Upper lobe of left lung (tissue), 6 donors: ENCODE results near the gene RERE. TPM values are rescaled to one million over a fixed set of nuclear protein-coding genes. Genes with fewer than 3 reads are reported as not detected.
A peak's percentile ranks its signal among the peaks of the same experiment; 100 is the strongest.

ENCODE experiments used
- ATAC-seq, 2 donors: fragments of 200-7000 bp; cut with Tn5 transposase; one replicate each; pipeline ENCODE4 v1.9.1; 2022; ENCODE audit warnings: mild to moderate bottlenecking in 2 of 2, moderate library complexity in 2 of 2; ENCODE audit not compliant: low FRiP score in 2 of 2
- DNase-seq, 2 donors: peaks; one replicate each; pipeline ENCODE4 v3.0.0-alpha.2; 2019 to 2020
- H3K27ac ChIP-seq, 4 donors: fragments of 200-600 bp; sonication (generic); one replicate each; pipeline ENCODE4 v1.5.1; 2016 to 2019
- H3K27me3 ChIP-seq, 4 donors: fragments of 200-600 bp; sonication (generic); one replicate each; pipeline ENCODE4 v1.5.1; 2017 to 2019
- H3K36me3 ChIP-seq, 4 donors: fragments of 200-600 bp; sonication (generic); one replicate each; pipeline ENCODE4 v1.5.1; 2016 to 2019
- H3K4me1 ChIP-seq, 4 donors: fragments of 200-600 bp; sonication (generic); one replicate each; pipeline ENCODE4 v1.5.1; 2018 to 2019
- H3K4me3 ChIP-seq, 4 donors: fragments of 200-600 bp; sonication (generic); one replicate each; pipeline ENCODE4 v1.5.1; 2017 to 2019; ENCODE audit warnings: mild to moderate bottlenecking in 2 of 4, moderate library complexity in 1 of 4
- H3K9me3 ChIP-seq, 4 donors: fragments of 200-600 bp; sonication (generic); one replicate each; pipeline ENCODE4 v1.5.1; 2018 to 2019
- CTCF ChIP-seq, 6 experiments: fragments of 450-650 bp in 4 of 6; fragments of 200-600 bp in 2 of 6; sonication (generic) in 2 of 6; IDR thresholded peaks; one replicate each; pipeline ENCODE4 v1.5.1; 2016 to 2019; ENCODE audit warnings: antibody characterized with exemption in 6 of 6
- EP300 ChIP-seq, 4 donors: sonication (generic); formaldehyde crosslinking; IDR thresholded peaks; one replicate each; pipeline ENCODE4 v1.5.1; 2017; ENCODE audit warnings: antibody characterized with exemption in 4 of 4, control low read depth in 2 of 4
- POLR2A ChIP-seq, 4 donors: fragments of 450-650 bp; IDR thresholded peaks; one replicate each; pipeline ENCODE4 v1.5.1; 2016 to 2017; ENCODE audit warnings: antibody characterized with exemption in 4 of 4, mild to moderate bottlenecking in 2 of 4
- POLR2AphosphoS5 ChIP-seq, 2 donors: sonication (generic); formaldehyde crosslinking; IDR thresholded peaks; one replicate each; pipeline ENCODE4 v1.5.1; 2017; ENCODE audit warnings: antibody characterized with exemption in 2 of 2
- WGBS, 2 donors: methylation state at CpG; one replicate each; pipeline ENCODE4 v1.1.5; 2017 to 2018; 5-methylcytosine and 5-hydroxymethylcytosine counted together
- total RNA-seq, 6 donors: library from RNA; depleted of rRNA in 4 of 6; stranded (reverse); fragments of >200 nt in 4 of 6; gene quantifications; one replicate each; pipeline versions ENCODE4 v1.1.0 to v1.2.1, GENCODE V29; 2016 to 2021
- donor health status: DM: no; HTN: no; CAD: no; lungs with moderate emphysema.
- donor health status: DM: no; HTN: yes; CAD: no; lungs with severe emphysema.

RERE gene
- total RNA-seq, 6 donors from 2014 or later, result 75.5 to 222 (median 104) TPM

DNA sequence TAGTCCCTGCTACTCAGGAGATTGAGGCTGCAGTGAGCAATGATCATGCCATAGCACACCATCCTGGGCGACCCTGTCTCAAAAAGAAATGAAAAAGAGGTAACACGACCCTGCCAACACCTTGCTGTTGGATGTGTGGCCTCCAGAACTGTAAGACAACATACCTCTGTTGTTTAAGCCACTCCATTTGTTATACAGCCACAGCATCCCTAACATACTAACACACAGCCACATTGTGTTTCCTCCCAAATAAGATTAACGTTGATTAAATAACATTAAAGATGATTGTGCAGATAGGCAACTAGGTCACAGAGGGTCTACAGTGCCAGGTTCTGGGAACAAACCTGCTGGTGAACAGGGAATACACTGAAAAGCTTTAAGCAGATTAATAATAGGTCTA is 170.4 kb downstream of the RERE start:
- Histone ChIP-seq H3K4me3 (no peak overlapping the region), H3K4me1 (peaks cover 11 to 42% (median 29%) of the 10 kb centered on the region in 4 donors), H3K9me3 (no peaks in the 10 kb centered on the region), H3K27me3 (no peaks in the 10 kb centered on the region), H3K36me3 (no peaks in the 10 kb centered on the region), H3K27ac (peak overlapping the region in 1 of 4 donors; percentile 23)
- no peak for DNase-seq
- 69 to 71% methylated on average over 3 of the region's 3 CpGs for WGBS, 2 donors
- TF ChIP-seq EP300 (IDR thresholded peaks at IDR 0.05) (no peak), POLR2AphosphoS5 (IDR thresholded peaks at IDR 0.05) (no peak), CTCF (IDR thresholded peaks at IDR 0.05) (no peak), POLR2A (IDR thresholded peaks at IDR 0.05) (no peak)
- no peak for ATAC-seq

- no peaks in the 10 kb centered on the region for H3K36me3 ChIP-seq
- H3K9me3 ChIP-seq, result no peaks in the 10 kb centered on the region
- peaks cover 4 to 40% (median 23%) of the 10 kb centered on the region in 4 donors for H3K4me1 ChIP-seq
- no peak for ATAC-seq
- TF ChIP-seq EP300 (IDR thresholded peaks at IDR 0.05) (no peak), CTCF (IDR thresholded peaks at IDR 0.05) (no peak), POLR2AphosphoS5 (IDR thresholded peaks at IDR 0.05) (no peak), POLR2A (IDR thresholded peaks at IDR 0.05) (no peak)
- DNase-seq, result peak in 1 of 2 donors; percentile 60
- no peak overlapping the region for H3K4me3 ChIP-seq
- H3K27me3 ChIP-seq, result no peaks in the 10 kb centered on the region
- WGBS, 2 donors, result 67 to 78% methylated on average over 6 of the region's 6 CpGs
- H3K27ac ChIP-seq, result no peak overlapping the region
Measured at GRCh38 chr1:8646189-8646588, 171.3 kb downstream of the RERE start.

GRCh38 chr1:8643542-8644536 is 173.6 kb downstream of the RERE start:
- H3K27ac ChIP-seq, result no peak overlapping the region
- DNase-seq, result no peak
- H3K9me3 ChIP-seq, result no peaks in the 10 kb centered on the region
- H3K27me3 ChIP-seq, result no peaks in the 10 kb centered on the region
- peaks cover 3 to 35% (median 22%) of the 10 kb centered on the region in 4 donors for H3K4me1 ChIP-seq
- no peak for TF ChIP-seq EP300 (IDR thresholded peaks at IDR 0.05)
- TF ChIP-seq POLR2A (IDR thresholded peaks at IDR 0.05), result no peak
- no peak for TF ChIP-seq CTCF (IDR thresholded peaks at IDR 0.05)
- H3K4me3 ChIP-seq, result no peak overlapping the region
- H3K36me3 ChIP-seq, result no peaks in the 10 kb centered on the region
- 85 to 93% methylated on average over 6 of the region's 6 CpGs for WGBS, 2 donors
- ATAC-seq, result no peak

GRCh38 chr1:8642114-8642513 is 175.3 kb downstream of the RERE start:
- no peaks in the 10 kb centered on the region for H3K9me3 ChIP-seq
- DNase-seq, result no peak
- H3K36me3 ChIP-seq, result no peaks in the 10 kb centered on the region
- no peaks in the 10 kb centered on the region for H3K27me3 ChIP-seq
- 69 to 84% methylated on average over 2 of the region's 2 CpGs for WGBS, 2 donors
- no peak overlapping the region for H3K4me3 ChIP-seq
- peaks cover 3 to 20% (median 10%) of the 10 kb centered on the region in 4 donors for H3K4me1 ChIP-seq
- no peak for ATAC-seq
- TF ChIP-seq EP300 (IDR thresholded peaks at IDR 0.05) (no peak), CTCF (IDR thresholded peaks at IDR 0.05) (no peak), POLR2A (IDR thresholded peaks at IDR 0.05) (no peak), POLR2AphosphoS5 (IDR thresholded peaks at IDR 0.05) (no peak)
- no peak overlapping the region for H3K27ac ChIP-seq
